OCI-LY7 (cell line): Measurements from ENCODE around the gene RAE1.

ENCODE experiments used
- EZH2phosphoT487 ChIP-seq: fragments of 200-600 bp; sonication (generic); IDR thresholded peaks from 2 replicates; pipeline ENCODE4 v1.6.1; 2018; ENCODE audit warnings: low read depth, borderline replicate concordance, mild to moderate bottlenecking, mixed run types, antibody characterized with exemption, low read length, moderate library complexity, mixed read lengths
- TF ChIP-seq, protein P1 (sequence below): fragments of 200-600 bp; sonication (generic); conservative IDR thresholded peaks from 2 replicates; pipeline ENCODE4 v1.5.1; 2014; ENCODE audit warnings: mild to moderate bottlenecking, antibody characterized with exemption, low read length, moderate library complexity, mixed read lengths

DNA sequence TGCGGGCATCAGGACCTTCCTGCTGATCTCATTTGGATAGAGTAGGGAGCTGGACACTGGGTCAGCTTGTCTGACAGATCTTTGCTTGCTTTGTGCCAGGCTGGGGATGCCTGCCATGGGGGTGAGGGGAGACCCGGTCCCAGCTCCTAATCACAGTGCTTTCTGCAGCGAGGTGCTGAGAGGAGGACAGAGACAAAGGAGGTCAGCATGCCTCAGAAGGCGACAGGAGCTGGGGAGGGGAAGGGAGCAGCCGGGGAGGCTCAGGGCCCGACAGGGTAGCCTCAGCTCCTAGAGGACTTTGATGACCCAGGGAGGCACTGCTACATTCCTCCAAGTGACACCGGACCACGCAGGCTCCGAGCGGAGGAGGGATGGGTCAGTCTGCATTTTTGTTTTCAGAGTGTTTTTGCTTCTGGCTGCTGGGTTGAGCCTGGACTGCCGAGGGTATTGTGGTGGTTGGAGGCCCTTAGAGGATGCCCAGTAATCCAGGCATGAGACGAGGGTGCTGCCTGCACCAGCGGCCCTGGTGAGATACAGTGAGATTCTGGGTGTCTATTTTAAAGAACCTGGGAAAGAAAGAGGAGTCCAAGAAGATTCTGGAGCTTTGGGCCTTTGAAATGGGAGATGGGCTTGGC, 48.0 kb downstream of the RAE1 start:
- TF ChIP-seq, protein P1, sequence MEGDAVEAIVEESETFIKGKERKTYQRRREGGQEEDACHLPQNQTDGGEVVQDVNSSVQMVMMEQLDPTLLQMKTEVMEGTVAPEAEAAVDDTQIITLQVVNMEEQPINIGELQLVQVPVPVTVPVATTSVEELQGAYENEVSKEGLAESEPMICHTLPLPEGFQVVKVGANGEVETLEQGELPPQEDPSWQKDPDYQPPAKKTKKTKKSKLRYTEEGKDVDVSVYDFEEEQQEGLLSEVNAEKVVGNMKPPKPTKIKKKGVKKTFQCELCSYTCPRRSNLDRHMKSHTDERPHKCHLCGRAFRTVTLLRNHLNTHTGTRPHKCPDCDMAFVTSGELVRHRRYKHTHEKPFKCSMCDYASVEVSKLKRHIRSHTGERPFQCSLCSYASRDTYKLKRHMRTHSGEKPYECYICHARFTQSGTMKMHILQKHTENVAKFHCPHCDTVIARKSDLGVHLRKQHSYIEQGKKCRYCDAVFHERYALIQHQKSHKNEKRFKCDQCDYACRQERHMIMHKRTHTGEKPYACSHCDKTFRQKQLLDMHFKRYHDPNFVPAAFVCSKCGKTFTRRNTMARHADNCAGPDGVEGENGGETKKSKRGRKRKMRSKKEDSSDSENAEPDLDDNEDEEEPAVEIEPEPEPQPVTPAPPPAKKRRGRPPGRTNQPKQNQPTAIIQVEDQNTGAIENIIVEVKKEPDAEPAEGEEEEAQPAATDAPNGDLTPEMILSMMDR = no peak
- TF ChIP-seq EZH2phosphoT487 = no peak
